T-helper 1 cell treated with Interleukin-12 subunit alpha and Interleukin-12 subunit beta and Interleukin-4 antibody, amounts not matched to agents 30 ng/mL and 1 ng/mL, for 36 hours (primary cell): ENCODE results near the gene RELCH. TPM values are rescaled to one million over a fixed set of nuclear protein-coding genes. Genes with fewer than 3 reads are reported as not detected.
"Not testable (repeated sequence)": the region's sequence is repeated elsewhere in the genome, so short reads cannot be mapped to it uniquely, and the experiment has no call there.

Source experiments
- intact Hi-C: fragments of 100-400 bp; cut with micrococcal nuclease; formaldehyde crosslinking; loops from one replicate; pipeline ENCODE4 v1.15.1; 2024
- total RNA-seq: library from RNA; stranded (reverse); gene quantifications from 2 replicates; pipeline ENCODE4 v1.2.3, GENCODE V29; 2022

RELCH gene, protein sequence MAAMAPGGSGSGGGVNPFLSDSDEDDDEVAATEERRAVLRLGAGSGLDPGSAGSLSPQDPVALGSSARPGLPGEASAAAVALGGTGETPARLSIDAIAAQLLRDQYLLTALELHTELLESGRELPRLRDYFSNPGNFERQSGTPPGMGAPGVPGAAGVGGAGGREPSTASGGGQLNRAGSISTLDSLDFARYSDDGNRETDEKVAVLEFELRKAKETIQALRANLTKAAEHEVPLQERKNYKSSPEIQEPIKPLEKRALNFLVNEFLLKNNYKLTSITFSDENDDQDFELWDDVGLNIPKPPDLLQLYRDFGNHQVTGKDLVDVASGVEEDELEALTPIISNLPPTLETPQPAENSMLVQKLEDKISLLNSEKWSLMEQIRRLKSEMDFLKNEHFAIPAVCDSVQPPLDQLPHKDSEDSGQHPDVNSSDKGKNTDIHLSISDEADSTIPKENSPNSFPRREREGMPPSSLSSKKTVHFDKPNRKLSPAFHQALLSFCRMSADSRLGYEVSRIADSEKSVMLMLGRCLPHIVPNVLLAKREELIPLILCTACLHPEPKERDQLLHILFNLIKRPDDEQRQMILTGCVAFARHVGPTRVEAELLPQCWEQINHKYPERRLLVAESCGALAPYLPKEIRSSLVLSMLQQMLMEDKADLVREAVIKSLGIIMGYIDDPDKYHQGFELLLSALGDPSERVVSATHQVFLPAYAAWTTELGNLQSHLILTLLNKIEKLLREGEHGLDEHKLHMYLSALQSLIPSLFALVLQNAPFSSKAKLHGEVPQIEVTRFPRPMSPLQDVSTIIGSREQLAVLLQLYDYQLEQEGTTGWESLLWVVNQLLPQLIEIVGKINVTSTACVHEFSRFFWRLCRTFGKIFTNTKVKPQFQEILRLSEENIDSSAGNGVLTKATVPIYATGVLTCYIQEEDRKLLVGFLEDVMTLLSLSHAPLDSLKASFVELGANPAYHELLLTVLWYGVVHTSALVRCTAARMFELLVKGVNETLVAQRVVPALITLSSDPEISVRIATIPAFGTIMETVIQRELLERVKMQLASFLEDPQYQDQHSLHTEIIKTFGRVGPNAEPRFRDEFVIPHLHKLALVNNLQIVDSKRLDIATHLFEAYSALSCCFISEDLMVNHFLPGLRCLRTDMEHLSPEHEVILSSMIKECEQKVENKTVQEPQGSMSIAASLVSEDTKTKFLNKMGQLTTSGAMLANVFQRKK
- 47.8 and 49.3 TPM in 2 replicates for total RNA-seq

DNA sequence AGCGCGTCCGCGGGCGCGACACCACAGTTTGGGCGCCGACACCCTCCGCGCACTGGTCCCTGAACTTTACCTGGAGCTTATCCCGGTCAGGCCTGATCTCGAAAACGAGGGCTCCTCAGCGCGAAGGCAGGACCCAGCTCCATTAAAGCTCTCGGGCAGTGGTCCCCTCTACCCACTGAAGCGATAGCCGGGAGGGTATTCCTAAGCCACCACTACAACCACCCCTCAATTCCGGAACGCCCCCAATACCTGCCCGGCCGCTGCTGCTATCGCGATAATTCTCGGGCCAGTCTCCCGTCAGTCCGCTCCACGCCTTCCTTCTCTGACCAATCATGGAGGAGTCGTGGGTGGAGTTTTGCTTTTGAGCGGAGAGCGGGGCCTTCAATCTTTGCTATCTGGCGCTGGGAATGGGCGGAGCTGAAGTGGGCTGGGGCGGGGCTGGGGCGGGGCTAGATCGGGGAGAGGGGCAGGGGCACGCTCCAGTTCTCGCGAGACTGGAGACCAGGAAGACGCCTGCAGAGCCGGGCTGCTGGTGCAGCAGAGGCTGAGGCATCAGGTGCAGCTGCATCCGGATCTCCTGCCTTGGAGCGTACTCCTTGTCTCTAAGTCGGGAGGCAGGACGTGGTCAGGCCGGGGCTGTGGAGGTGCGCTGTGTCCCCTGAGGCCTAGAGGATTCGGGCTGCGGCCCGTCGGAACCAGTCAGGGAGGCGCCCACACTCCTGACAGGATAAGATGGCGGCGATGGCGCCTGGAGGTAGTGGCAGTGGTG is at the start of gene RELCH, which contains the start of gene PIGN:
TSS of gene RELCH (plus strand) at position 482 of the 769 bp plus-strand sequence. CDS start at position 733, 251 bp downstream.
TSS of gene PIGN (minus strand) at position 283 of the 769 bp plus-strand sequence. CDS start 25,703 bp downstream, outside the sequence.
- intact Hi-C loops: loop anchor here (1.0 to 10.0 kb wide), 19 partner anchors 62 to 1788 kb away; partner anchors contain the start of genes KDSR, PHLPP1, RNF152 and SERPINB8

GRCh38 chr18:62138461-62139235 is 48.4 kb upstream of the RELCH start:
- intact Hi-C loops: no loop called here

DNA sequence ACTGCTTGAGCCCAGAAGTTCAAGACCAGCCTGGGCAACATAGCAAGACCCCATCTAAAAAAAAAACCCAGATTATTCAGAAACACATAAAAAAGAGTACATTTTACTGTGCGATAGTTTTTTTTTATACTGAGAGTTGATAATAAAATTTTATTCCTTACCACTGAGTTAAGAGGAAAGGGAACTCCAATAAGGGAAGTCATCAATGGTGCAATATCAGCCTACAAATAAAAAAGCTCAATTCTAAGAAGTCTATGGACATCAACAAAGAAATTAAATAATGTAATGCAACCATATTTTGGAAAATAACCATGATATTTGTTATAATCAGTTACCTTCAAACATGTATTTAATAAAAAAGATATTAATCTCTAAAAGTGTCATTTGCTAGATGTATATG is 46.8 kb upstream of the RELCH start:
- intact Hi-C loops: no loop called here

DNA sequence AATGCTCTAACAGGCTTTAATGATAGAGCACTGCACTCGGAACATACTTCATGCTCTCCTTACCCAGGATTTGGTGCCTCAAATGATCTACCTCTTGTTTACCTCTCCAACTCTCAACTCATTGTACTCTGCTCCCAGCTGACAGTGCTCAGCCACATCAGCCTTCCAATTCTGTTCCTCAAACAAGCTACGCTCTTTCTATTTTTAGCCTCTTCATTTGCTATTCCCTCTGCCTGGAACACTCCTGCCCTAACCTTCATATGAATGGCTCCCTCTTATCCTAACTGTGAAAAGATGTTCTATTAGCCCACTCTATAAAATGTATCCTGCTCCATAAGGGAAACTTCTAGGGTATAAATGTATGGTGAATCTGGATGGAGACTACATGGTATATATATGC is 42.7 kb upstream of the RELCH start:
- intact Hi-C loops: no loop called here

GRCh38 chr18:62151068-62151771 is 35.8 kb upstream of the RELCH start:
- intact Hi-C loops: no loop called here

- intact Hi-C loops: no loop called here
These were observed 34.2 kb upstream of the RELCH start for GRCh38 chr18:62152844-62153243.

DNA sequence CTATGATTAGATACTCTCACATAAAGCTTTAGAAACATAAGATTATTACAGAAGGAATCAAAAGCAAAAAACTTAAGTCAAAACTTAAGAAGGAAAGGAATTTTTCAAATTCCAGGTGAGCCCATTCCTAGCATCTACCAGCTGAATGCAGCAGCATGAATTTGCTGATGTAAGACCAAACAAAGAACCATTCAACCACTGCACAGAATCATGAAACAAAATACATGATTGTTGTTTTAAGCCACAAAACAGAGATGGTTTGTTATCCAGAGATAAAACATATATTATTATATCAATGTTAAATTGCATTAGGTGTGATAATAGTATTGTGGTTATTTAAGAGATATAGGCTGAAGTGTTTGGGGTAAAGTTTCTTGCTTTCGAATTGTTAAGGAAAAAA is 29.2 kb upstream of the RELCH start:
- intact Hi-C loops: no loop called here

DNA sequence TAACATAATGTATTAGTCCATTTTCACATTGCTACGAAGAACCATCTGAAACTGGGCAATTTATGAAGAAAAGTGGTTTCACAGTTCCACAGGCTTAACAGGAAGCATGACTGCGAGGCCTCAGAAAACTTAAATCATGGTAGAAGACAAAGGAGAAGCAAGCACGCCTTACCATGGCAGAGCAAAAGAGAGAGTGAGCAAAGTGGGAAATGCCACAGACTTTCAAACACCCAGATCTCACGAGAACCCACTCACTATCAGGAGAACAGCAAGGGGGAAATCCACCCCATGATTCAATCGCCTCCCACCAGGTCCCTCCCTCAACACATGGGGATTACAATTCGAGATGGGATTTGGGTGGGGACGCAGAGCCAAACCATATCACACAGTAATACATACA is 22.7 kb upstream of the RELCH start:
- intact Hi-C loops: no loop called here

DNA sequence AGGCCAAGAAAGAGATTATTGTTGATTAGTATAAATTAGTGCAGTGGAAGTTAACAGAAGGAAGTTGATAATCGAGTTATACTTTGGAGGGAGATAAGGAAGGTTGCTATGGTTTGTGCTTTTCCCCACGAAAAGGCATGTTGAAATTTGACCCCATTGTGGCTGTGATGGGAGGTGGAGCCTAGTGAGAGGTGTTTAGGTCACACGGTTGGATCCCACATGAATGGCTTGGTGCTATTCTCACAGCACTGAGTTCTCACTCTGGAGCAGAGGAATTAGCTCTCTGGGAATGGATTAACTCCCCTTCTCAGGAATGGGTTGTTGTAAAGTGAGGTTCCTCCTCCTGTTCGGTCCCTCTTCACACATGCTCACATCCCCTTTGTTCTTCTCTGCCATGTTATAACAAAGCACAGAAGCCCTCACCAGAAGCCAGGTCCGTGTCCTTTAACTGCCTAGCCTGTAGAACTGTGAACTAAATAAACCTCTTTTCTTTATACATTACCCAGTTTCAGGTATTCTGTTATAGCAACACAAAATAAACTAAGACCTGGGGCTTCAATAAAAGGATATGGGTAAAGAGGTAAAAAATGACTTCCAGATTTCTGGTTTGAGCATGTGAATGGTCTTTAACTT is 22.1 kb upstream of the RELCH start:
- intact Hi-C loops: no loop called here

DNA sequence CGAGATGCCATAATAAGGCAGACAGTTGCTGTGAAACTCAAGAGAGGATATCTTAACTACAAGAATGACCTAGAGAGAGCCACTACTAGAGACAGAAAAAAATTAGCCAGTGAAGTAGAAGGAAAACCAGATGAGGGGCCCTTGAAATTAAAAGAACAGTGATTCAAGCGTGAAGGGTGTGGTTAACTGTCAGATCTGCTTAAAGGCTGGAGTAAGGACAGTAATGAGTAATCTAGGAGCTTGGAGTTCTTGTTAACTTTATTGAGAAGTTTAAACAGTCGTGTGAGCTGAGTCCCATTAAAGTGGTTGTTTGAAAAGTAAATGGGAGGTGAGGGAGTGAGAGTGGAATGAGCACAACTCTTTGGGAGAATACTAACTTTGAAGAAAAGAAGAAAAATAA is 21.5 kb upstream of the RELCH start:
- intact Hi-C loops: no loop called here

GRCh38 chr18:62166524-62166923 is 20.5 kb upstream of the RELCH start:
- intact Hi-C loops: not testable (repeated sequence)

- intact Hi-C loops: no loop called here
These were observed 16.2 kb upstream of the RELCH start for GRCh38 chr18:62170857-62171256.

GRCh38 chr18:62172298-62172697 is 14.8 kb upstream of the RELCH start:
- intact Hi-C loops: no loop called here

DNA sequence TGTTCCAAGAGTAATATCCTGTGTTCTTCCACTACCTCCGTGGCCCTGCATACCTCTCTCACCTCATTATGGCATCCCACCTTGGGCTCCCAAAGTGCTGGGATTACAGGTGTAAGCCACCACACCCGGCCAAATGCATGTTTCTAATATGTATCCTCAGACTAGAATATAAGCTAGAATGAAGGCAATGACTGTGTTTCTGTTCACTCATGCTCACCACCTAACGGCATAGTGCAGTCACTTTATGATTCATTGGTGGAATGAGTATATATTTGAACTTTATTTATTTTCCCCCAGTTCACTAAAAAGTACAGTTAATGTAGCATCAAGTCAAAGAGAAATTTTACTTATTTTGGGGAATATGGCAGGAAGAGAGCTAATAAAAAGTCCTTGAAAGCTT is 11.5 kb upstream of the RELCH start:
- intact Hi-C loops: no loop called here

- intact Hi-C loops: no loop called here
These were observed 9.8 kb upstream of the RELCH start for GRCh38 chr18:62177271-62177670.

GRCh38 chr18:62179213-62179612 is 7.8 kb upstream of the RELCH start:
- intact Hi-C loops: no loop called here

DNA sequence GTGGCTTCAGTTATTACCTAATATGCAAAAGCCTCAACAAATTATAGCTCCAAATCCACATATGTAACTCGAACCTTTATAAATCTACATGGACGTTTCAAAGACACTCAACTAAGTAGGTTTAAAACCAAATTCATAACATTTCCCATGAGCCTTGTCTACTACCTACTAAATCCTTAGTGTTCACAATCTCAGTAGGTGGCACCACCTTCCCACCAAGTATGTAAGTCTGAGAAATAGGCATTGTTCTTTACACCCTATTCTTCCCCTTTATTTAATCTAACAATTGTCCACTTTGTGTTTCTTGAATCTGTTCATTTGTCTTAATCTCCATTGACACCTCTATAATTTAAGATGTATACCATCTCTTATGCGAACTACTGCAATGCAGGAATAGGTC is 4.8 kb upstream of the RELCH start:
- intact Hi-C loops: loop anchor here (10.0 kb wide), 1 partner anchor 1793 kb away; the partner anchor contains the start of gene SERPINB8

- intact Hi-C loops: loop anchor here (1.0 to 10.0 kb wide), 7 partner anchors 66 to 1791 kb away; partner anchors contain the start of genes PHLPP1 and SERPINB8
These were observed 3.4 kb upstream of the RELCH start for GRCh38 chr18:62183578-62184195.
